OCI-LY7 (cell line): ENCODE data around the gene MBD3L2. TPM values are rescaled to one million over a fixed set of nuclear protein-coding genes. Genes with fewer than 3 reads are reported as not detected.

Experiments used
- BruUV-seq: library from RNA; stranded (reverse); fragments of 400-500 nt; replicated peaks from 2 replicates; lab custom pipeline; 2021; lab: Mats Ljungman, UMichigan
- CTCF ChIA-PET: fragments of 300-600 bp; sonication (Branson Sonifier 250); formaldehyde crosslinking; loops from one replicate; lab custom pipeline; 2022; ENCODE audit warnings: antibody characterized with exemption; ENCODE audit not compliant: unreplicated experiment; lab: Charles Lee
- POLR2A ChIA-PET: fragments of 300-600 bp; sonication (Branson Sonifier 250); formaldehyde crosslinking; loops from one replicate; lab custom pipeline; 2022; ENCODE audit warnings: antibody characterized with exemption; lab: Charles Lee
- DNase-seq: peaks from one replicate; pipeline ENCODE4 v3.0.0-alpha.2; 2015; ENCODE audit warnings: low spot score
- H2AFZ ChIP-seq: fragments of 200-600 bp; sonication (generic), shearing (Covaris generic); 2 replicates; pipeline ENCODE4 v1.6.1; 2014; ENCODE audit warnings: mild to moderate bottlenecking, antibody characterized with exemption, low read length, moderate library complexity
- H3K27ac ChIP-seq: fragments of 200-600 bp; sonication (generic); 2 replicates; pipeline ENCODE4 v1.5.1; 2014; ENCODE audit warnings: mixed run types, low read depth, mild to moderate bottlenecking, moderate library complexity, low read length, inconsistent platforms; ENCODE audit not compliant: poor library complexity, severe bottlenecking
- H3K36me3 ChIP-seq: fragments of 200-600 bp; sonication (generic); 2 replicates; pipeline ENCODE4 v1.6.1; 2014; ENCODE audit warnings: mild to moderate bottlenecking, antibody characterized with exemption, low read length, moderate library complexity, mixed read lengths; ENCODE audit not compliant: insufficient read depth
- H3K4me1 ChIP-seq: fragments of 200-600 bp; sonication (generic); 2 replicates; pipeline ENCODE4 v1.5.1; 2014; ENCODE audit warnings: mild to moderate bottlenecking, low read length; ENCODE audit not compliant: insufficient read depth, poor library complexity, severe bottlenecking
- H3K4me2 ChIP-seq: fragments of 200-600 bp; sonication (generic); 2 replicates; pipeline ENCODE4 v1.6.1; 2014; ENCODE audit warnings: mild to moderate bottlenecking, low read length
- H3K4me3 ChIP-seq: fragments of 200-600 bp; sonication (generic); 2 replicates; pipeline ENCODE4 v1.5.1; 2014; ENCODE audit warnings: mild to moderate bottlenecking, low read depth, low read length; ENCODE audit not compliant: poor library complexity, severe bottlenecking
- H3K79me2 ChIP-seq: fragments of 200-600 bp; sonication (generic); 2 replicates; pipeline ENCODE4 v1.6.1; 2016; ENCODE audit warnings: low read depth, mild to moderate bottlenecking, low read length, moderate library complexity, mixed read lengths; ENCODE audit not compliant: insufficient read depth
- H3K9me2 ChIP-seq: fragments of 200-600 bp; sonication (generic); 2 replicates; pipeline ENCODE4 v1.6.1; 2016; ENCODE audit warnings: mild to moderate bottlenecking, low read length, mixed read lengths; ENCODE audit not compliant: insufficient read depth
- H3K9me3 ChIP-seq: fragments of 200-600 bp; sonication (generic); 2 replicates; pipeline ENCODE4 v1.6.1; 2014; ENCODE audit warnings: mild to moderate bottlenecking, mixed run types, low read length, mixed read lengths
- H4K20me1 ChIP-seq: fragments of 200-600 bp; sonication (generic); 2 replicates; pipeline ENCODE4 v1.6.1; 2014; ENCODE audit warnings: mild to moderate bottlenecking, antibody characterized with exemption, low read length, moderate library complexity, mixed read lengths; ENCODE audit not compliant: insufficient read depth
- EZH2phosphoT487 ChIP-seq: fragments of 200-600 bp; sonication (generic); IDR thresholded peaks from 2 replicates; pipeline ENCODE4 v1.6.1; 2018; ENCODE audit warnings: low read depth, borderline replicate concordance, mild to moderate bottlenecking, mixed run types, antibody characterized with exemption, low read length, moderate library complexity, mixed read lengths
- intact Hi-C: fragments of 100-400 bp; cut with micrococcal nuclease; formaldehyde crosslinking; loops from one replicate; pipeline ENCODE4 v1.10.0; 2022; ENCODE audit not compliant: unreplicated experiment
- total RNA-seq, 2 experiments: library from RNA; depleted of rRNA in 1 of 2; stranded (reverse); fragments of >200 nt in 1 of 2; shearing (Covaris generic) in 1 of 2; gene quantifications; 2 replicates each; pipeline ENCODE4 v1.2.3, GENCODE V29; 2014 to 2022
- TF ChIP-seq, protein P1 (sequence below): fragments of 200-600 bp; sonication (generic); conservative IDR thresholded peaks from 2 replicates; pipeline ENCODE4 v1.5.1; 2014; ENCODE audit warnings: mild to moderate bottlenecking, antibody characterized with exemption, low read length, moderate library complexity, mixed read lengths

The MBD3L2 gene
- total RNA-seq, 2 experiments from 2014 or later = not detected

DNA sequence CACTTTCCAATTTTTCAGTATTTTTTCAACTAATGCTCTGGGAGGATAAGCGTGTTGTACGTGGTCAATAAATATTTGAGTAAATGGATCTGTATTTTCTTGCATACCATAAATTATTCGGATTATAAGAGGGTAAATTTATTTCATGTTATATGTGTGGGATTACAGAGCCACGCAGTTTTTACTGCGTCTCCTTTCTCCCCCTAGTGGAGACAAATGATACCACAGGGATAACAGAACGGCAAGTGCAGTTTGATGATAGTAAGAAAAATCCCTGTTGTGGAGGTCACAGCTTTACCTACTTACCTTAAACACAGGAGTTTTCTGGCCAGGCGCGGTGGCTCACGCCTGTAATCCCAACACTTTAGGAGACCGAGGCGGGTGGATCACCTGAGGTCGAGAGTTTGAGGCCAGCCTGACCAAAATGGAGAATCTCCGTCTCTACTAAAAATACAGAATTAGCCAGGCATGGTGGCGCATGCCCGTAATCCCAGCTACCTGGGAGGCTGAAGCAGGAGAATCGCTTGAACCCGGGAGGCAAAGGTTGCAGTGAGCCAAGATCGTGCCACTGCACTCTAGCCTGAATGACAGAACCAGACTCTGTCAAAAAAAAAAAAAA, 44.7 kb upstream of the MBD3L2 start:
- Histone ChIP-seq H3K79me2 (no peaks in the 10 kb centered on the region), H3K4me3 (no peak overlapping the region), H3K9me3 (no peaks in the 10 kb centered on the region), H3K36me3 (no peaks in the 10 kb centered on the region), H3K4me2 (no peak overlapping the region), H3K4me1 (no peaks in the 10 kb centered on the region), H4K20me1 (no peaks in the 10 kb centered on the region), H2AFZ (no peak overlapping the region), H3K27ac (no peak overlapping the region), H3K9me2 (no peaks in the 10 kb centered on the region)
- CTCF ChIA-PET = no interaction called here
- POLR2A ChIA-PET = no interaction called here
- DNase-seq = no peak
- TF ChIP-seq, protein P1, sequence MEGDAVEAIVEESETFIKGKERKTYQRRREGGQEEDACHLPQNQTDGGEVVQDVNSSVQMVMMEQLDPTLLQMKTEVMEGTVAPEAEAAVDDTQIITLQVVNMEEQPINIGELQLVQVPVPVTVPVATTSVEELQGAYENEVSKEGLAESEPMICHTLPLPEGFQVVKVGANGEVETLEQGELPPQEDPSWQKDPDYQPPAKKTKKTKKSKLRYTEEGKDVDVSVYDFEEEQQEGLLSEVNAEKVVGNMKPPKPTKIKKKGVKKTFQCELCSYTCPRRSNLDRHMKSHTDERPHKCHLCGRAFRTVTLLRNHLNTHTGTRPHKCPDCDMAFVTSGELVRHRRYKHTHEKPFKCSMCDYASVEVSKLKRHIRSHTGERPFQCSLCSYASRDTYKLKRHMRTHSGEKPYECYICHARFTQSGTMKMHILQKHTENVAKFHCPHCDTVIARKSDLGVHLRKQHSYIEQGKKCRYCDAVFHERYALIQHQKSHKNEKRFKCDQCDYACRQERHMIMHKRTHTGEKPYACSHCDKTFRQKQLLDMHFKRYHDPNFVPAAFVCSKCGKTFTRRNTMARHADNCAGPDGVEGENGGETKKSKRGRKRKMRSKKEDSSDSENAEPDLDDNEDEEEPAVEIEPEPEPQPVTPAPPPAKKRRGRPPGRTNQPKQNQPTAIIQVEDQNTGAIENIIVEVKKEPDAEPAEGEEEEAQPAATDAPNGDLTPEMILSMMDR = no peak
- TF ChIP-seq EZH2phosphoT487 = no peak
- no TSS peak for BruUV-seq
- intact Hi-C loops = no loop called here

DNA sequence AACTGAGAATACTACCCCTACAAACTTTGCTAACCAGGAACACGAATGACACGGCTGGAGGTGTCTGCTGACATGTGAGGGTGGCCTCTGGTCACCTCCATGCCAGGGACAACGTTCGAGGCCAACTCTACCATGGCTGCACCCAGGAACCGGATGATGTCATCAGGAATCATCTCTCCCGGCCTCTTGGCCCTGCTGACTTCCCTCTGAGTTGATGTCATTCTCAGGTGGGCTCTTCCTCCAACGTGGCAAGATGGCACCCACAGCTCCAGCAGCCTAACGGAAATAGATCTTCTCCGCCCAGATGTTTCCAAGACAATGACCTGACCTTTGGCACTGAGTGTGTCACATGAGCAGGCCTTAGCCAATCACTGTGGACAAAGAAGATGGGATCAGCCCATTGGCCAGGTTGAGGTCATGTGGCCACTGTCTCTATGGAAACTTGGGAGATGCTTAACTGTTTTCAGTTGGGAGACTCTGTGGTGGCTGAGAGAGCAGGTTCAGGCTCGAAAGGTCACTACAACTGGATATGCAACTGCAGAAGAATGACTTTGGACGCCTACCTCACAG, 42.9 kb upstream of the MBD3L2 start:
- Histone ChIP-seq H4K20me1 (no peaks in the 10 kb centered on the region), H3K4me1 (no peaks in the 10 kb centered on the region), H3K9me3 (no peaks in the 10 kb centered on the region), H3K79me2 (no peaks in the 10 kb centered on the region), H3K4me3 (no peak overlapping the region), H3K4me2 (no peak overlapping the region), H3K27ac (no peak overlapping the region), H3K9me2 (no peaks in the 10 kb centered on the region), H3K36me3 (no peaks in the 10 kb centered on the region), H2AFZ (no peak overlapping the region)
- no TSS peak for BruUV-seq
- peak; percentile 6 for DNase-seq
- intact Hi-C loops = no loop called here
- ChIA-PET CTCF (no interaction called here), POLR2A (no interaction called here)
- TF ChIP-seq, protein P1 = no peak
- TF ChIP-seq EZH2phosphoT487 = no peak

DNA sequence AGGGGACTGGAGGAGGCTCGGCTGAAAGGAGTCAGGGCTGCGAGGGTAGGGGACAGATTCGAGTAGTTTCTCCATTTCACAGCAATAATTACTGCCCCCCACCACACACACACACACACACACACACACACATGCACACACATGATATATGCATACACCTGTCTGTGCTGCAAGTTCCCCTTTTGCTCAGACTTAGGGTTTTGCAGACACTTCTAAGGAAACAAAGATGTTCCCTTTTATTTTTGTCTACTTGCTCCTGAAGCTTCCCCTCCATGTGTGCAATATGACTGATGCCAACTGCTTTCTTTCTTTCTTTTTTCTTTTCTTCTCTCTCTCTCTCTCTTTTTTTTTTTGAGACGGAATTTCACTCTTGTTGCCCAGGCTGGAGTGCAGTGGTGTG, 41.3 kb upstream of the MBD3L2 start:
- BruUV-seq = no TSS peak
- ChIA-PET POLR2A (no interaction called here), CTCF (no interaction called here)
- no peak for TF ChIP-seq EZH2phosphoT487
- TF ChIP-seq, protein P1 = no peak
- Histone ChIP-seq H3K4me1 (no peaks in the 10 kb centered on the region), H3K4me2 (no peak overlapping the region), H3K27ac (no peak overlapping the region), H3K9me2 (no peaks in the 10 kb centered on the region), H3K36me3 (no peaks in the 10 kb centered on the region), H4K20me1 (no peaks in the 10 kb centered on the region), H3K79me2 (no peaks in the 10 kb centered on the region), H3K4me3 (no peak overlapping the region), H3K9me3 (no peaks in the 10 kb centered on the region), H2AFZ (no peak overlapping the region)
- intact Hi-C loops = no loop called here
- DNase-seq = peak; percentile 10
